GM12873 (cell line): ENCODE results near the gene TMEM178B.

Experiments
- CTCF ChIP-seq: IDR thresholded peaks from 2 replicates; pipeline ENCODE4 v1.5.1; 2012; ENCODE audit warnings: low read depth, mild to moderate bottlenecking, moderate library complexity, low read length, control low read depth; ENCODE audit not compliant: insufficient read depth; ENCODE audit errors: missing control alignments

Gene TMEM178B

GRCh38 chr7:141486959-141487358, 413.1 kb downstream of the TMEM178B start:
- no peak for TF ChIP-seq CTCF

- TF ChIP-seq CTCF: no peak
Observed at GRCh38 chr7:141490474-141490873, 416.6 kb downstream of the TMEM178B start.

DNA sequence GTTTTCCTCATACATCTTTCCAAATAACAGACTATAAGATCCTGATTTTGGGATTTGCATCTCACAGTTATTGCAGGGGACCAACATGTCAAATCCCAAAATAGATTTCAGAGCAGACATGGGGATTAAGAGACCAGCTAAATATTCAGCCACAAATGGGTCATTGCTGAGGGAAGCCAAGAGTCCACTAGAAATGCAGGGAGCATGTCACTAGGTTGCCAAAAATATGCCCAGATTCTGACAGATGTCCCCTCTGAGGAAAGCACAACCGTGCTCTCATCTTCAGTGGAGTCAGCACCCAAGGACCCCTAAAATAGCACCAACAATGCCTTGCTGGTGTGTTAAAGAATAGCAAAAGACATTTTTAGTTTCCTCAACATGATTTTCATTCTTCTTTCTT, 421.2 kb downstream of the TMEM178B start:
- TF ChIP-seq CTCF: no peak

DNA sequence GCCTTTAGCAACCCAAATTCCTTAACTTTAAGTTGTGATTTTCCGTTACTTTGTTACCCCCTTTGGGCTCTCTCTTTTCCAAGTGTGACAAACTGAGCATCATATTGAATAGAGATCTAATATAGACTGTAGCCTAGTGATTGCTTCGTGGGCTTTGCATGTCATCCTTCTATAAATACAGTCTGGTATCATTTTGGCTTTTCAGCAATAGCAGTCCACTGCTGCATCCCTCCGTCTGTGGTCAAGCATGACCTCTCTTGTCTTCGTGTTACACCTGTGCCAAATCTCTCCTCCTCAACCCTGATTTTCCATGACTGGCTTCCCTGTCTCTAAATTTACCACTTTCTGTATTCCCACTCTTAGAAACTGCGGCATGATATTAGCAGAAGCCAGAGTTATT, 423.5 kb downstream of the TMEM178B start:
- no peak for TF ChIP-seq CTCF

DNA sequence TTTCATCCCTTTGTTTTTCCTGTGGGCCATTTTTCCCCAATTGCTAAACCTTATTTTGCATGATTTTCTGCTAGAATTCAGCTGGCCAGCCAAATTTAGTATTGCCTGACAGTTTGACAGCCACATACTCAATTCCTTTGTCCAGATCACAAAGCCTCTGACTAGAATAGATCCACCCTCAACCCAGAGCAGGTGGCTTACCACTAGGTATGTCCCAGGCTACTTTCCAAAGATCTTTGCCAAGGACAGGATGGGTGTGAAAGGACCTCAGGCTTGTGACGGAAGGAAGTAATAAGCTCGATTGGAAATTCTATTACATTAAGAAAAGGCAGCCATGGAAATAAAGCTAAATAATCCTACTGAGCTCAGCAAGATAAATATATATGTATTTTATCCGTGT, 426.7 kb downstream of the TMEM178B start:
- no peak for TF ChIP-seq CTCF

DNA sequence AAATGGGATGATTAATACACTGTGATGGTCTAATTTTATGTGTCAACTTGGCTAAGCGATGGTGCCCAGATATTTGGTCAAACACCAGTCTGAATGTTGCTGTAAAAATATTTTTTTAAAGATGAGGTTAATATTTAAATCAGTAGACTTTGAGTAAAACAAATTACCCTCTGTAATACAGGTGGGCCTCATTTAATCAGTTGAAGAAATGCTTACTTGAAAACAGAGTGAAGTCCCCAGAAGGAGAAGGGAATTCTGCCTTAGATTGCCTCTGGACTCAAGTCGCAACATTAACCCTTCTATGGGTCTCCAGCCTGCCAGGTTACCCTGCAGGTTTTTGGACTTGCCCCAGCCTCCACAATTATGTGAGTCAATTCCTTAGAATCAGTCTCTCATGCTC, 427.6 kb downstream of the TMEM178B start:
- TF ChIP-seq CTCF: no peak

- TF ChIP-seq CTCF: no peak
Observed at GRCh38 chr7:141511316-141511675, 437.4 kb downstream of the TMEM178B start.
